Measurements from ENCODE around the gene KCTD18. TPM values are rescaled to one million over a fixed set of nuclear protein-coding genes. Genes with fewer than 3 reads are reported as not detected.

Gene KCTD18
- total RNA-seq, 1 donor from 2014 or later: 17.6 TPM

GRCh38 chr2:200482194-200482593 lies 27.7 kb downstream of the KCTD18 start:
- H3K4me1 Mint-ChIP-seq (ENCODE audit: low read depth): peaks cover 48% of the 10 kb centered on the region

GRCh38 chr2:200479692-200480265 lies 30.1 kb downstream of the KCTD18 start:
- H3K4me1 Mint-ChIP-seq (ENCODE audit: low read depth): peaks cover 27% of the 10 kb centered on the region
- DNase-seq (ENCODE audit: low spot score): no peak
- H3K4me3 Mint-ChIP-seq (ENCODE audit: unreplicated experiment): no peak overlapping the region
- H3K9me3 Mint-ChIP-seq (ENCODE audit: low read depth): no peaks in the 10 kb centered on the region
- H3K27ac Mint-ChIP-seq (ENCODE audit: unreplicated experiment): peak overlapping the region; percentile 62
- H3K36me3 Mint-ChIP-seq (ENCODE audit: low read depth): peaks cover 25% of the 10 kb centered on the region
- no peak for TF ChIP-seq CTCF (IDR thresholded peaks at IDR 0.05)
- no peaks in the 10 kb centered on the region for H3K27me3 Mint-ChIP-seq (ENCODE audit: low read depth)

More at GRCh38 chr2:200482194-200482593, 27.7 kb downstream of the KCTD18 start:
- no peaks in the 10 kb centered on the region for H3K27me3 Mint-ChIP-seq (ENCODE audit: low read depth)
- TF ChIP-seq CTCF (IDR thresholded peaks at IDR 0.05): no peak
- H3K9me3 Mint-ChIP-seq (ENCODE audit: low read depth): no peaks in the 10 kb centered on the region
- H3K4me3 Mint-ChIP-seq (ENCODE audit: unreplicated experiment): no peak overlapping the region
- H3K36me3 Mint-ChIP-seq (ENCODE audit: low read depth): peaks cover 14% of the 10 kb centered on the region
- no peak for DNase-seq (ENCODE audit: low spot score)
- H3K27ac Mint-ChIP-seq (ENCODE audit: unreplicated experiment): no peak overlapping the region

GRCh38 chr2:200477667-200478131 lies 32.2 kb downstream of the KCTD18 start:
- H3K4me3 Mint-ChIP-seq (ENCODE audit: unreplicated experiment): no peak overlapping the region
- no peaks in the 10 kb centered on the region for H3K9me3 Mint-ChIP-seq (ENCODE audit: low read depth)
- no peaks in the 10 kb centered on the region for H3K27me3 Mint-ChIP-seq (ENCODE audit: low read depth)
- no peak for DNase-seq (ENCODE audit: low spot score)
- no peak overlapping the region for H3K27ac Mint-ChIP-seq (ENCODE audit: unreplicated experiment)
- TF ChIP-seq CTCF (IDR thresholded peaks at IDR 0.05): no peak
- H3K36me3 Mint-ChIP-seq (ENCODE audit: low read depth): peaks cover 34% of the 10 kb centered on the region
- peaks cover 20% of the 10 kb centered on the region for H3K4me1 Mint-ChIP-seq (ENCODE audit: low read depth)

- Mint-ChIP-seq H3K9me3 (ENCODE audit: low read depth) (no peaks in the 10 kb centered on the region), H3K36me3 (ENCODE audit: low read depth) (peaks cover 37% of the 10 kb centered on the region), H3K4me3 (ENCODE audit: unreplicated experiment) (no peak overlapping the region), H3K27me3 (ENCODE audit: low read depth) (no peaks in the 10 kb centered on the region), H3K4me1 (ENCODE audit: low read depth) (peaks cover 20% of the 10 kb centered on the region), H3K27ac (ENCODE audit: unreplicated experiment) (peak overlapping the region; percentile 70)
- DNase-seq (ENCODE audit: low spot score): no peak
- TF ChIP-seq CTCF (IDR thresholded peaks at IDR 0.05): no peak
Observed at GRCh38 chr2:200476836-200477235, 33.0 kb downstream of the KCTD18 start.

- Mint-ChIP-seq H3K36me3 (ENCODE audit: low read depth) (peaks cover 39% of the 10 kb centered on the region), H3K4me3 (ENCODE audit: unreplicated experiment) (no peak overlapping the region), H3K27me3 (ENCODE audit: low read depth) (no peaks in the 10 kb centered on the region), H3K4me1 (ENCODE audit: low read depth) (peaks cover 14% of the 10 kb centered on the region), H3K9me3 (ENCODE audit: low read depth) (no peaks in the 10 kb centered on the region), H3K27ac (ENCODE audit: unreplicated experiment) (no peak overlapping the region)
- no peak for DNase-seq (ENCODE audit: low spot score)
- TF ChIP-seq CTCF (IDR thresholded peaks at IDR 0.05): no peak
Observed at GRCh38 chr2:200475795-200476194, 34.1 kb downstream of the KCTD18 start.
